ENCODE data around the gene FAM228A.

DNA sequence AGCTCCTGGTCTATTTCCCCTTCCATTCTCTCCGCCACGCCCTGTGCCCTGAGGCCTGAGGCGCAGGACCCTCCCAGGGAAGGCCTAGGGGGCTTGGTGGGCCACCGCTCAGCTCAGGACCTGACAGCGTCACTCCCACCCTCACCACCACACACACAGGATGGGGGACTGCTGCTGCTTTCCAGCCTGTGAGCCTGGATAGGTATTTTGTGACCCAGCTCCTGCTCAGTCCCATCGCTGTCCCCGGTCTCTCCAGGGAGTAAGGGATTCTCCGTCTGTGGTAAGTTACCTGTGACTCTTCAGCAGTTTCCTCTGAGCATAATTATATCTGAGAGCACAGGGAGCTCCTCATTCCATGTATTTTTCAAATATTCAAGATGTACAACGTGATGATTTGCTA lies 16.3 kb downstream of the FAM228A start:
- TF ChIP-seq, protein P1, sequence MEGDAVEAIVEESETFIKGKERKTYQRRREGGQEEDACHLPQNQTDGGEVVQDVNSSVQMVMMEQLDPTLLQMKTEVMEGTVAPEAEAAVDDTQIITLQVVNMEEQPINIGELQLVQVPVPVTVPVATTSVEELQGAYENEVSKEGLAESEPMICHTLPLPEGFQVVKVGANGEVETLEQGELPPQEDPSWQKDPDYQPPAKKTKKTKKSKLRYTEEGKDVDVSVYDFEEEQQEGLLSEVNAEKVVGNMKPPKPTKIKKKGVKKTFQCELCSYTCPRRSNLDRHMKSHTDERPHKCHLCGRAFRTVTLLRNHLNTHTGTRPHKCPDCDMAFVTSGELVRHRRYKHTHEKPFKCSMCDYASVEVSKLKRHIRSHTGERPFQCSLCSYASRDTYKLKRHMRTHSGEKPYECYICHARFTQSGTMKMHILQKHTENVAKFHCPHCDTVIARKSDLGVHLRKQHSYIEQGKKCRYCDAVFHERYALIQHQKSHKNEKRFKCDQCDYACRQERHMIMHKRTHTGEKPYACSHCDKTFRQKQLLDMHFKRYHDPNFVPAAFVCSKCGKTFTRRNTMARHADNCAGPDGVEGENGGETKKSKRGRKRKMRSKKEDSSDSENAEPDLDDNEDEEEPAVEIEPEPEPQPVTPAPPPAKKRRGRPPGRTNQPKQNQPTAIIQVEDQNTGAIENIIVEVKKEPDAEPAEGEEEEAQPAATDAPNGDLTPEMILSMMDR (IDR thresholded peaks at IDR 0.05) = no peak
- no peak for TF ChIP-seq EZH2 (IDR thresholded peaks at IDR 0.05; ENCODE audit: borderline replicate concordance, insufficient read depth, low read depth, low read length, poor library complexity, severe bottlenecking)

Data from B cell (primary cell).